SK-N-SH (cell line): ENCODE data around the gene GRIK3. TPM values are rescaled to one million over a fixed set of nuclear protein-coding genes. Genes with fewer than 3 reads are reported as not detected.

Source experiments
- CTCF ChIA-PET: fragments of 300-600, 350-600 bp; formaldehyde crosslinking; extraction: SDS; loops from one replicate; lab custom pipeline; 2021; lab: Yijun Ruan, JAX
- POLR2A ChIA-PET: fragments of 350-600 bp; sonication (Branson Sonifier 250); formaldehyde crosslinking; extraction: SDS; loops from one replicate; lab custom pipeline; 2020; ENCODE audit warnings: antibody characterized with exemption, inconsistent platforms; lab: Yijun Ruan, JAX
- DNase-seq: peaks from one replicate; pipeline ENCODE4 v3.0.0; 2012
- H2AFZ ChIP-seq: fragments of 200-600 bp; sonication (generic); 2 replicates; pipeline ENCODE4 v1.8.1; 2016; ENCODE audit warnings: antibody characterized with exemption, mild to moderate bottlenecking, low read depth
- H3F3A ChIP-seq: fragments of 200-600 bp; sonication (generic); replicated peaks from 2 replicates; pipeline ENCODE3; 2016; ENCODE audit warnings: antibody characterized with exemption, mild to moderate bottlenecking; ENCODE audit not compliant: insufficient read depth
- H3K27ac ChIP-seq, 2 experiments: fragments of 200-500 bp in 1 of 2; fragments of 200-600 bp in 1 of 2; sonication (Bioruptor generic) in 1 of 2; sonication (generic), shearing (Covaris generic) in 1 of 2; 2 replicates each; pipeline versions ENCODE4 v1.5.1 to v1.6.1; 2014 to 2016; ENCODE audit warnings: low read depth in 2 of 2, inconsistent platforms in 1 of 2, low read length in 1 of 2, mild to moderate bottlenecking in 1 of 2, mixed read lengths in 1 of 2
- H3K27me3 ChIP-seq: fragments of 200-600 bp; sonication (generic), shearing (Covaris generic); 2 replicates; pipeline ENCODE4 v1.6.1; 2016; ENCODE audit warnings: mixed run types; ENCODE audit not compliant: insufficient read depth
- H3K36me3 ChIP-seq, 2 experiments: fragments of 200-500 bp in 1 of 2; fragments of 200-600 bp in 1 of 2; sonication (Bioruptor generic) in 1 of 2; sonication (generic) in 1 of 2; replicated peaks in 1 of 2; 2 replicates each; pipeline versions ENCODE3 to v1.5.1; 2014 to 2016; ENCODE audit warnings: low read length in 1 of 2, mild to moderate bottlenecking in 1 of 2; ENCODE audit not compliant: insufficient read depth in 2 of 2, control insufficient read depth in 1 of 2
- H3K4me1 ChIP-seq, 2 experiments: fragments of 200-500 bp in 1 of 2; fragments of 200-600 bp in 1 of 2; sonication (Bioruptor generic) in 1 of 2; sonication (generic), shearing (Covaris generic) in 1 of 2; 2 replicates each; pipeline versions ENCODE4 v1.5.1 to v1.6.1; 2014 to 2016; ENCODE audit warnings: low read depth in 1 of 2, low read length in 1 of 2, mixed run types in 1 of 2; ENCODE audit not compliant: insufficient read depth in 2 of 2, control insufficient read depth in 1 of 2
- H3K4me2 ChIP-seq: fragments of 200-600 bp; sonication (generic), shearing (Covaris generic); 2 replicates; pipeline ENCODE4 v1.6.1; 2017; ENCODE audit warnings: mixed run types
- H3K4me3 ChIP-seq, 2 experiments: fragments of 200-500 bp in 1 of 2; fragments of 200-600 bp in 1 of 2; sonication (Bioruptor generic) in 1 of 2; sonication (generic), shearing (Covaris generic) in 1 of 2; 2 replicates each; pipeline versions ENCODE4 v1.5.1 to v1.8.1; 2014 to 2016; ENCODE audit warnings: low read depth in 2 of 2, inconsistent platforms in 1 of 2, low read length in 1 of 2, mild to moderate bottlenecking in 1 of 2, mixed read lengths in 1 of 2, moderate library complexity in 1 of 2
- H3K79me2 ChIP-seq: fragments of 200-600 bp; sonication (generic); 2 replicates; pipeline ENCODE4 v1.8.1; 2017; ENCODE audit warnings: mild to moderate bottlenecking; ENCODE audit not compliant: insufficient read depth
- H3K9ac ChIP-seq: fragments of 200-600 bp; sonication (generic); 2 replicates; pipeline ENCODE4 v1.6.1; 2017; ENCODE audit warnings: mixed run types
- H3K9me2 ChIP-seq: fragments of 200-600 bp; sonication (generic); 2 replicates; pipeline ENCODE4 v1.6.1; 2017; ENCODE audit warnings: mixed run types
- H3K9me3 ChIP-seq: fragments of 200-600 bp; sonication (generic); 2 replicates; pipeline ENCODE4 v1.6.1; 2017; ENCODE audit warnings: mixed run types, mild to moderate bottlenecking, moderate library complexity
- H4K20me1 ChIP-seq: fragments of 200-600 bp; sonication (generic); 2 replicates; pipeline ENCODE4 v1.6.1; 2017; ENCODE audit warnings: mild to moderate bottlenecking, mixed run types; ENCODE audit not compliant: insufficient read depth
- CHD2 ChIP-seq: fragments of 150-350 bp; IDR thresholded peaks from 2 replicates; pipeline ENCODE4 v1.6.1; 2018; ENCODE audit warnings: low read length; ENCODE audit not compliant: partially characterized antibody
- ELF1 ChIP-seq: IDR thresholded peaks from 2 replicates; pipeline ENCODE4 v1.4.0; 2012
- FOXJ3 ChIP-seq: sonication (generic); formaldehyde crosslinking; IDR thresholded peaks from 2 replicates; pipeline ENCODE4 v1.5.1; 2020; ENCODE audit warnings: mild to moderate bottlenecking, missing genetic modification reagents
- FOXM1 ChIP-seq: IDR thresholded peaks from 2 replicates; pipeline ENCODE4 v1.4.0; 2012; ENCODE audit warnings: low read depth, mild to moderate bottlenecking
- MEF2A ChIP-seq: IDR thresholded peaks from 2 replicates; pipeline ENCODE4 v1.4.0; 2012; ENCODE audit warnings: low read depth, borderline replicate concordance
- MXI1 ChIP-seq: IDR thresholded peaks from 2 replicates; pipeline ENCODE4 v1.6.1; 2012; ENCODE audit warnings: mild to moderate bottlenecking, low read depth, low read length, improper control_type of control experiment
- NFIC ChIP-seq: IDR thresholded peaks from 2 replicates; pipeline ENCODE4 v1.4.0; 2012; ENCODE audit warnings: borderline replicate concordance
- SIN3A ChIP-seq: IDR thresholded peaks from 2 replicates; pipeline ENCODE4 v1.6.1; 2012; ENCODE audit warnings: low read depth, mild to moderate bottlenecking, low read length, moderate library complexity, borderline replicate concordance
- SMC3 ChIP-seq: IDR thresholded peaks from 2 replicates; pipeline ENCODE4 v1.6.1; 2012; ENCODE audit warnings: low read depth, low read length, improper control_type of control experiment
- TEAD4 ChIP-seq: IDR thresholded peaks from 2 replicates; pipeline ENCODE4 v1.4.0; 2012; ENCODE audit warnings: mild to moderate bottlenecking, borderline replicate concordance; ENCODE audit not compliant: insufficient read depth
- YY1 ChIP-seq: IDR thresholded peaks from 2 replicates; pipeline ENCODE4 v1.4.0; 2012; ENCODE audit warnings: low read depth, mild to moderate bottlenecking
- WGBS: methylation state at CpG from one replicate; pipeline ENCODE4 v1.1.6; 2017; ENCODE audit warnings: low lambda C conversion rate; 5-methylcytosine and 5-hydroxymethylcytosine counted together
- polyA plus RNA-seq, 3 experiments: library from polyadenylated mRNA; depleted of rRNA; stranded (reverse); fragments of >200 nt; gene quantifications; 2 replicates each; pipeline ENCODE4 v1.2.3, GENCODE V29; 2012
- TF ChIP-seq, protein P1 (sequence below): IDR thresholded peaks from 2 replicates; pipeline ENCODE4; 2012
- TF ChIP-seq, protein P2 (sequence below): IDR thresholded peaks from 2 replicates; pipeline ENCODE4 v1.4.0; 2012; ENCODE audit warnings: low read depth

The GRIK3 gene
- polyA plus RNA-seq, 1 of the 3 experiments (the other 2 are of a cell fraction): not detected

DNA sequence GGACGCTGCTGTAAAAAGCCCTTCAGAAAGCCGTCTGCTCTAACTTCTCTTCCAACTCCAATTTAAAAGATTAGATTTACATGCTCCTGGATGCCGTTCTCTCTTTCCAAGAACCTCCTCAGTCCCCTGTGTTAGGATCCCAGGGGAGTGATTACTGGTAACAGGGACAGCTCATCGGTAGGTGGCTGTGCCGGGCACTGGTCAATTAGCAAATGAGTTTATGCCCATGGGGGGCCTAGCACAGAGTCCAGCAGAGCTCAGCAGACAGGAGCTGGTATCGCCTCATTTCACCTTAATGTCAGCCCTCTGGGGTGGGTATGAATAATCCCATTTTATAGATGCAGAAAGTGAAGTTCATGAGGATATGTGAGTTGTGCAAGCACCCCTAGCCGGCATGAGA lies 191.9 kb downstream of the GRIK3 start (continued):
- TF ChIP-seq SIN3A (no peak), MXI1 (no peak)

DNA sequence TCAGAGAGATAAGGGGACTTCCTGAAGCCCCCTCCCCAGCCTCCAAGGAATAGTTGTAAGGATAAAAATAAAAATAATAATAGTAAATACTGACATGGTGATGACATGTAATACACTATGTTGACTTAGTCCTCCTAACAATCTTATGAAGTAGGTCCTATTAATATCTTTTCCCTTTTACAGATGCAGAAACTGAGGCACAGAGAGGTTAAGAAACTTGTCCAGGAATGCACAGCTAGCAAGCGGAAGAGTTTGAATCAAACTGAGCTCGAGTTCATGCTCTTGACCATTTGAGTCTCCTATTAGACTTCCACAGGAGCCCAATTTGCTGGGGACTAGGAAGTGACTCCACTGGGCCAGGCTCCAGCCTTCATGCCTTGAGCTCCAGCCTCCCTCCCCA lies 194.8 kb downstream of the GRIK3 start:
- Histone ChIP-seq H3K4me2 (no peak overlapping the region), H3K79me2 (no peaks in the 10 kb centered on the region), H3K9me3 (no peaks in the 10 kb centered on the region), H3K9ac (no peak overlapping the region), H3K4me3 (no peak overlapping the region), H3K27me3 (no peaks in the 10 kb centered on the region), H2AFZ (no peak overlapping the region), H3K36me3 (no peaks in the 10 kb centered on the region), H4K20me1 (no peaks in the 10 kb centered on the region), H3K4me1 (peaks cover 0 to 24% of the 10 kb centered on the region in 2 experiments; a peak in 1 of 4 replicates)
- ChIA-PET CTCF (interaction anchor here (1.0 to 3.1 kb wide), 5 partner anchors 9 to 595 kb away, joined by 3 to 12 read pairs (median 4); no protein-coding TSS in a partner anchor), POLR2A (interaction anchor here (0.7 kb wide), 2 partner anchors 9 to 274 kb away, joined by 3 read pairs; no protein-coding TSS in a partner anchor)
- WGBS: 44% methylated on average over 2 of the region's 2 CpGs
- DNase-seq: no peak
- TF ChIP-seq FOXM1 (no peak), SIN3A (no peak), TEAD4 (no peak), ELF1 (no peak), MEF2A (no peak), CHD2 (no peak), NFIC (no peak), SMC3 (no peak)
- TF ChIP-seq, protein P1, sequence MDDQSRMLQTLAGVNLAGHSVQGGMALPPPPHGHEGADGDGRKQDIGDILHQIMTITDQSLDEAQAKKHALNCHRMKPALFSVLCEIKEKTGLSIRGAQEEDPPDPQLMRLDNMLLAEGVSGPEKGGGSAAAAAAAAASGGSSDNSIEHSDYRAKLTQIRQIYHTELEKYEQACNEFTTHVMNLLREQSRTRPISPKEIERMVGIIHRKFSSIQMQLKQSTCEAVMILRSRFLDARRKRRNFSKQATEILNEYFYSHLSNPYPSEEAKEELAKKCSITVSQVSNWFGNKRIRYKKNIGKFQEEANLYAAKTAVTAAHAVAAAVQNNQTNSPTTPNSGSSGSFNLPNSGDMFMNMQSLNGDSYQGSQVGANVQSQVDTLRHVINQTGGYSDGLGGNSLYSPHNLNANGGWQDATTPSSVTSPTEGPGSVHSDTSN: no peak
- TF ChIP-seq, protein P2, sequence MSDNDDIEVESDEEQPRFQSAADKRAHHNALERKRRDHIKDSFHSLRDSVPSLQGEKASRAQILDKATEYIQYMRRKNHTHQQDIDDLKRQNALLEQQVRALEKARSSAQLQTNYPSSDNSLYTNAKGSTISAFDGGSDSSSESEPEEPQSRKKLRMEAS: no peak
- TF ChIP-seq, all 33 proteins: peak for 0
- Histone ChIP-seq H3F3A (no peaks in the 10 kb centered on the region), H3K27ac (no peak overlapping the region), H3K9me2 (no peaks in the 10 kb centered on the region)

DNA sequence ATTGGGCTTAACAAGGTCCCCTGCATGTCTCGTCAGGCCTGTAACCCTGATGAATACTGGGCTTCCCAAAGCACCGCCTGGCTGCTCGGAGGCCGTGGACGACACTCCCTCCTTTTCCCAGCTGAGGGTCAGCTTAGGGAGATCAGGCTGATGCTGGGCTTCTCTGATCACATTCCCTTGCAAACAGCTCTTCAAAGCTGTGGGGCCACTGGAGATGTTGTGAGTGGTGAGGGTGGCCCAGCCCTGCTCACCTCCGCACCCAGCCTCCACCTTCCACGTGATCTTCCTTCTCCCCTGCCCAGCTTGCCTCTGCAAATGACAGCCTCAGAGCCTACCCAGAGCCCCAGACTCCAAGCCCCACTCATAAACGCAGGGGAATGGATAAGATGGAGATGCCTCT lies 195.4 kb downstream of the GRIK3 start:
- Histone ChIP-seq H3K4me3 (no peak overlapping the region), H3K79me2 (no peaks in the 10 kb centered on the region), H3K4me2 (no peak overlapping the region), H3K4me1 (peaks cover 0 to 24% of the 10 kb centered on the region in 2 experiments; a peak in 1 of 4 replicates), H3K9me2 (no peaks in the 10 kb centered on the region), H3K27ac (no peak overlapping the region), H4K20me1 (no peaks in the 10 kb centered on the region), H3K27me3 (no peaks in the 10 kb centered on the region)
- POLR2A ChIA-PET: interaction anchor here (0.7 kb wide), 2 partner anchors 8 to 274 kb away, joined by 3 read pairs; no protein-coding TSS in a partner anchor
- no peak for TF ChIP-seq YY1
- no peak for TF ChIP-seq TEAD4
- TF ChIP-seq FOXJ3: no peak
- TF ChIP-seq, all 33 proteins: peak for 0
- Histone ChIP-seq H3K9me3 (no peaks in the 10 kb centered on the region), H3F3A (no peaks in the 10 kb centered on the region), H2AFZ (no peak overlapping the region), H3K36me3 (no peaks in the 10 kb centered on the region), H3K9ac (no peak overlapping the region)
- DNase-seq: no peak
- CTCF ChIA-PET: interaction anchor here (1.3 to 1.5 kb wide), 2 partner anchors 263 to 596 kb away, joined by 3 to 4 read pairs; no protein-coding TSS in a partner anchor
- WGBS: 54% methylated on average over 8 of the region's 8 CpGs
